Endodermal cell (in vitro differentiated cells): ENCODE measurements around the gene LRRC43. TPM values are rescaled to one million over a fixed set of nuclear protein-coding genes. Genes with fewer than 3 reads are reported as not detected.

Source experiments
- DNase-seq: peaks from one replicate; pipeline ENCODE4 v3.0.0-alpha.2; 2017
- H3K27ac ChIP-seq: 2 replicates; pipeline ENCODE4 v1.5.1; 2013; ENCODE audit warnings: mild to moderate bottlenecking, low read depth, low read length, moderate library complexity
- H3K27me3 ChIP-seq: 2 replicates; pipeline ENCODE4 v1.6.1; 2013; ENCODE audit warnings: mild to moderate bottlenecking, low read length, moderate library complexity; ENCODE audit not compliant: insufficient read depth, control insufficient read depth, poor library complexity, severe bottlenecking
- H3K36me3 ChIP-seq: 2 replicates; pipeline ENCODE4 v1.7.0; 2013; ENCODE audit warnings: mild to moderate bottlenecking, low read length, moderate library complexity; ENCODE audit not compliant: control insufficient read depth, insufficient read depth
- H3K4me1 ChIP-seq: one replicate; pipeline ENCODE4 v1.7.0; 2013; ENCODE audit warnings: low read length; ENCODE audit not compliant: control insufficient read depth, insufficient read depth
- H3K4me3 ChIP-seq: 2 replicates; pipeline ENCODE4 v1.5.1; 2013; ENCODE audit warnings: mild to moderate bottlenecking, low read length, moderate library complexity
- H3K9ac ChIP-seq: 2 replicates; pipeline ENCODE4 v1.6.1; 2013; ENCODE audit warnings: mild to moderate bottlenecking, low read length, moderate library complexity; ENCODE audit not compliant: poor library complexity, severe bottlenecking; ENCODE audit errors: extremely low read depth
- H3K9me3 ChIP-seq: 2 replicates; pipeline ENCODE4 v1.6.1; 2013; ENCODE audit warnings: mild to moderate bottlenecking, low read length, moderate library complexity; ENCODE audit not compliant: control insufficient read depth
- H3K27ac Mint-ChIP-seq: 2 replicates; pipeline ENCODE4 v1.8.0; 2020; ENCODE audit warnings: mixed read lengths
- H3K27me3 Mint-ChIP-seq: 2 replicates; pipeline ENCODE4 v1.8.0; 2021; ENCODE audit warnings: mild to moderate bottlenecking, mixed read lengths; ENCODE audit not compliant: insufficient read depth
- H3K36me3 Mint-ChIP-seq: 2 replicates; pipeline ENCODE4 v1.8.0; 2020; ENCODE audit warnings: low read depth, mixed read lengths
- H3K4me1 Mint-ChIP-seq: 2 replicates; pipeline ENCODE4 v1.8.0; 2020; ENCODE audit warnings: mixed read lengths
- H3K4me3 Mint-ChIP-seq: 2 replicates; pipeline ENCODE4 v1.8.0; 2020; ENCODE audit warnings: mild to moderate bottlenecking, moderate library complexity, mixed read lengths
- H3K9me3 Mint-ChIP-seq: 2 replicates; pipeline ENCODE4 v1.8.0; 2020; ENCODE audit warnings: mild to moderate bottlenecking, mixed read lengths
- CTCF ChIP-seq: fragments of 200-600 bp; sonication (generic); conservative IDR thresholded peaks from 2 replicates; pipeline ENCODE4 v1.5.0; 2021; ENCODE audit warnings: antibody characterized with exemption, mild to moderate bottlenecking
- WGBS, 2 experiments: methylation state at CpG; one replicate each; pipeline versions ENCODE4 v1.1.5 to v1.1.7; 2013; ENCODE audit warnings: missing lambda C conversion rate in 2 of 2, mixed read lengths in 1 of 2; ENCODE audit not compliant: insufficient coverage in 1 of 2, insufficient read length in 1 of 2; 5-methylcytosine and 5-hydroxymethylcytosine counted together
- total RNA-seq, 2 donors: library from RNA; stranded (reverse); fragmentation: NEBNext Ultra II Directional in 1 of 2; extraction: Animal tissue kit (Norgen Biotek cat#: 25700) in 1 of 2; gene quantifications; 2 replicates in 1 of 2; 3 replicates in 1 of 2; pipeline ENCODE4 v1.2.1, GENCODE V29; 2021

The LRRC43 gene
- total RNA-seq, 2 donors from 2014 or later: 1.5 to 2.4 TPM

- TF ChIP-seq CTCF: no peak
- Histone ChIP-seq H3K9me3 (no peaks in the 10 kb centered on the region), H3K4me1 (no peaks in the 10 kb centered on the region), H3K27me3 (no peaks in the 10 kb centered on the region), H3K9ac (no peak overlapping the region), H3K4me3 (no peak overlapping the region), H3K27ac (peak overlapping the region; percentile 90), H3K36me3 (no peaks in the 10 kb centered on the region)
- Mint-ChIP-seq H3K4me3 (no peak overlapping the region), H3K27me3 (no peaks in the 10 kb centered on the region), H3K9me3 (peaks cover 14% of the 10 kb centered on the region), H3K4me1 (no peaks in the 10 kb centered on the region), H3K36me3 (no peaks in the 10 kb centered on the region), H3K27ac (no peak overlapping the region)
- 84 to 88% methylated on average over 12 to 22 of the region's 22 CpGs for WGBS, 2 experiments
- no peak for DNase-seq
Observed at GRCh38 chr12:122166422-122167349, 16.2 kb upstream of the LRRC43 start.

GRCh38 chr12:122167356-122167925, 15.5 kb upstream of the LRRC43 start:
- no peak for TF ChIP-seq CTCF
- no peak overlapping the region for H3K27ac Mint-ChIP-seq
- no peaks in the 10 kb centered on the region for H3K27me3 ChIP-seq
- H3K9ac ChIP-seq: no peak overlapping the region
- H3K36me3 Mint-ChIP-seq: no peaks in the 10 kb centered on the region
- H3K9me3 ChIP-seq: no peaks in the 10 kb centered on the region
- 89 to 96% methylated on average over 4 to 10 of the region's 10 CpGs for WGBS, 2 experiments
- H3K4me1 ChIP-seq: no peaks in the 10 kb centered on the region
- H3K27ac ChIP-seq: peak overlapping the region; percentile 90
- no peaks in the 10 kb centered on the region for H3K4me1 Mint-ChIP-seq
- H3K4me3 ChIP-seq: no peak overlapping the region
- no peaks in the 10 kb centered on the region for H3K36me3 ChIP-seq
- H3K9me3 Mint-ChIP-seq: peaks cover 8% of the 10 kb centered on the region
- no peak for DNase-seq
- no peaks in the 10 kb centered on the region for H3K27me3 Mint-ChIP-seq
- no peak overlapping the region for H3K4me3 Mint-ChIP-seq

GRCh38 chr12:122168492-122168891, 14.4 kb upstream of the LRRC43 start:
- no peak overlapping the region for H3K4me3 Mint-ChIP-seq
- WGBS, 2 experiments: 92 to 100% methylated on average over 2 to 3 of the region's 3 CpGs

More at GRCh38 chr12:122168492-122168891, 14.4 kb upstream of the LRRC43 start:
- H3K36me3 ChIP-seq: no peaks in the 10 kb centered on the region
- TF ChIP-seq CTCF: no peak
- no peak overlapping the region for H3K27ac ChIP-seq
- Mint-ChIP-seq H3K4me1 (no peaks in the 10 kb centered on the region), H3K27ac (no peak overlapping the region), H3K27me3 (no peaks in the 10 kb centered on the region), H3K36me3 (no peaks in the 10 kb centered on the region), H3K9me3 (no peaks in the 10 kb centered on the region)
- H3K27me3 ChIP-seq: no peaks in the 10 kb centered on the region
- H3K4me3 ChIP-seq: no peak overlapping the region
- H3K9ac ChIP-seq: no peak overlapping the region
- H3K4me1 ChIP-seq: no peaks in the 10 kb centered on the region
- no peak for DNase-seq
- H3K9me3 ChIP-seq: no peaks in the 10 kb centered on the region
